Lower lobe of right lung (tissue), 2 donors: Measurements from ENCODE around the gene DNAH9. TPM values are rescaled to one million over a fixed set of nuclear protein-coding genes. Genes with fewer than 3 reads are reported as not detected.
A peak's percentile ranks its signal among the peaks of the same experiment; 100 is the strongest.

Source experiments
- ATAC-seq, 2 donors: fragments of 200-7000 bp; cut with Tn5 transposase; one replicate each; pipeline ENCODE4 v1.9.1; 2020 to 2022; ENCODE audit warnings: mild to moderate bottlenecking in 2 of 2, moderate library complexity in 2 of 2
- DNase-seq: peaks from one replicate; pipeline ENCODE4 v3.0.0-alpha.2; 2020
- H3K27ac ChIP-seq: fragments of 200-600 bp; one replicate; pipeline ENCODE4 v1.8.0; 2022
- H3K27me3 ChIP-seq: fragments of 200-600 bp; one replicate; pipeline ENCODE4 v1.8.0; 2022; ENCODE audit warnings: low read depth
- H3K36me3 ChIP-seq: fragments of 200-600 bp; one replicate; pipeline ENCODE4 v1.8.0; 2022; ENCODE audit warnings: mild to moderate bottlenecking
- H3K4me1 ChIP-seq: fragments of 200-600 bp; one replicate; pipeline ENCODE4 v1.8.0; 2022
- H3K4me3 ChIP-seq: fragments of 200-600 bp; one replicate; pipeline ENCODE4 v1.8.0; 2022; ENCODE audit warnings: mild to moderate bottlenecking
- H3K9me3 ChIP-seq: fragments of 200-600 bp; one replicate; pipeline ENCODE4 v1.8.0; 2022
- intact Hi-C: fragments of 100-400 bp; cut with DNase I; formaldehyde crosslinking; loops from one replicate; pipeline ENCODE4 v1.11.0; 2022
- total RNA-seq: library from RNA; stranded (reverse); fragmentation: NEBNext Ultra II Directional; extraction: Animal tissue kit (Norgen Biotek cat#: 25700); gene quantifications from one replicate; pipeline ENCODE4 v1.2.1, GENCODE V29; 2021
- TF ChIP-seq, protein P1 (sequence below): fragments of 200-600 bp; IDR thresholded peaks from one replicate; pipeline ENCODE4 v1.8.0; 2022; ENCODE audit warnings: antibody characterized with exemption, mild to moderate bottlenecking
- donor health status: DM: no; HTN: yes; CAD: no; lungs with severe emphysema.

DNAH9 gene
- total RNA-seq, 1 donor from 2014 or later, result 22.3 TPM

GRCh38 chr17:11857006-11857405, 258.7 kb downstream of the DNAH9 start:
- Histone ChIP-seq H3K4me3 (no peak overlapping the region), H3K27ac (no peak overlapping the region), H3K9me3 (no peaks in the 10 kb centered on the region), H3K27me3 (no peaks in the 10 kb centered on the region), H3K36me3 (no peaks in the 10 kb centered on the region), H3K4me1 (no peaks in the 10 kb centered on the region)
- TF ChIP-seq, protein P1, sequence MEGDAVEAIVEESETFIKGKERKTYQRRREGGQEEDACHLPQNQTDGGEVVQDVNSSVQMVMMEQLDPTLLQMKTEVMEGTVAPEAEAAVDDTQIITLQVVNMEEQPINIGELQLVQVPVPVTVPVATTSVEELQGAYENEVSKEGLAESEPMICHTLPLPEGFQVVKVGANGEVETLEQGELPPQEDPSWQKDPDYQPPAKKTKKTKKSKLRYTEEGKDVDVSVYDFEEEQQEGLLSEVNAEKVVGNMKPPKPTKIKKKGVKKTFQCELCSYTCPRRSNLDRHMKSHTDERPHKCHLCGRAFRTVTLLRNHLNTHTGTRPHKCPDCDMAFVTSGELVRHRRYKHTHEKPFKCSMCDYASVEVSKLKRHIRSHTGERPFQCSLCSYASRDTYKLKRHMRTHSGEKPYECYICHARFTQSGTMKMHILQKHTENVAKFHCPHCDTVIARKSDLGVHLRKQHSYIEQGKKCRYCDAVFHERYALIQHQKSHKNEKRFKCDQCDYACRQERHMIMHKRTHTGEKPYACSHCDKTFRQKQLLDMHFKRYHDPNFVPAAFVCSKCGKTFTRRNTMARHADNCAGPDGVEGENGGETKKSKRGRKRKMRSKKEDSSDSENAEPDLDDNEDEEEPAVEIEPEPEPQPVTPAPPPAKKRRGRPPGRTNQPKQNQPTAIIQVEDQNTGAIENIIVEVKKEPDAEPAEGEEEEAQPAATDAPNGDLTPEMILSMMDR, result no peak
- intact Hi-C loops, result no loop called here
- ATAC-seq, result no peak
- no peak for DNase-seq

GRCh38 chr17:11869680-11870394, 271.6 kb downstream of the DNAH9 start:
- Histone ChIP-seq H3K4me3 (no peak overlapping the region), H3K9me3 (peaks cover 7% of the 10 kb centered on the region), H3K4me1 (no peaks in the 10 kb centered on the region), H3K27ac (no peak overlapping the region), H3K27me3 (no peaks in the 10 kb centered on the region), H3K36me3 (no peaks in the 10 kb centered on the region)
- ATAC-seq (no peak), DNase-seq (no peak)
- intact Hi-C loops, result no loop called here
- TF ChIP-seq, protein P1, result no peak

DNA sequence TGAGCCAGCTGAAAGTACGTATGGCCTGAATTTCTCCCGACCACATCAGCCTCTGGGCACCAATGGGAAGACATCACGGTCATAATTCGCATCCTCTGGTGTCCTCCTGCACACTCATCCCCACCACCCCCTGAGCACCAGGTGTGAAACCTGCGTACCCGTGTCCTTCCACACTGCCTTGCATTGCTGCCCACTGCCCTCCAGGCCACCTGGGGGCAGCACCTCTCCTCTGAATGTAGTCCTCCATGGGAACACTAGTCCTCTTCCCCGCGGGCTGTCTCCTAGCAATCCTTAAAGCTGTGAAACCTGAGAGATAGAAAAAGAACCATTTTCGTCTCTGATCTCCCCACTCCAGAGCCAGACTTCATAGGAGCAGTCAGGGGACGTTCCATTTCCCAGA, 273.5 kb downstream of the DNAH9 start:
- no peak overlapping the region for H3K4me3 ChIP-seq
- H3K27ac ChIP-seq, result no peak overlapping the region
- H3K4me1 ChIP-seq, result no peaks in the 10 kb centered on the region
- intact Hi-C loops, result no loop called here
- H3K9me3 ChIP-seq, result peaks cover 7% of the 10 kb centered on the region
- ATAC-seq (no peak), DNase-seq (no peak)
- H3K36me3 ChIP-seq, result no peaks in the 10 kb centered on the region
- H3K27me3 ChIP-seq, result no peaks in the 10 kb centered on the region
- TF ChIP-seq, protein P1, result no peak

GRCh38 chr17:11874756-11875155, 276.5 kb downstream of the DNAH9 start:
- H3K27me3 ChIP-seq, result no peaks in the 10 kb centered on the region
- ATAC-seq (no peak), DNase-seq (no peak)
- H3K4me1 ChIP-seq, result no peaks in the 10 kb centered on the region
- H3K4me3 ChIP-seq, result no peak overlapping the region
- peaks cover 5% of the 10 kb centered on the region for H3K9me3 ChIP-seq
- no peak overlapping the region for H3K27ac ChIP-seq
- no peaks in the 10 kb centered on the region for H3K36me3 ChIP-seq
- intact Hi-C loops, result no loop called here
- TF ChIP-seq, protein P1, result no peak

GRCh38 chr17:11880714-11881113, 282.4 kb downstream of the DNAH9 start:
- H3K4me3 ChIP-seq, result no peak overlapping the region
- H3K4me1 ChIP-seq, result no peaks in the 10 kb centered on the region
- H3K27me3 ChIP-seq, result no peaks in the 10 kb centered on the region
- ATAC-seq, result peak in 1 of 2 donors; percentile 50
- no peak overlapping the region for H3K27ac ChIP-seq
- no peak for DNase-seq
- H3K9me3 ChIP-seq, result no peaks in the 10 kb centered on the region
- intact Hi-C loops, result no loop called here
- H3K36me3 ChIP-seq, result no peaks in the 10 kb centered on the region
- TF ChIP-seq, protein P1, result peak; percentile 20
